ENCODE results near the gene GAK.

The GAK gene

DNA sequence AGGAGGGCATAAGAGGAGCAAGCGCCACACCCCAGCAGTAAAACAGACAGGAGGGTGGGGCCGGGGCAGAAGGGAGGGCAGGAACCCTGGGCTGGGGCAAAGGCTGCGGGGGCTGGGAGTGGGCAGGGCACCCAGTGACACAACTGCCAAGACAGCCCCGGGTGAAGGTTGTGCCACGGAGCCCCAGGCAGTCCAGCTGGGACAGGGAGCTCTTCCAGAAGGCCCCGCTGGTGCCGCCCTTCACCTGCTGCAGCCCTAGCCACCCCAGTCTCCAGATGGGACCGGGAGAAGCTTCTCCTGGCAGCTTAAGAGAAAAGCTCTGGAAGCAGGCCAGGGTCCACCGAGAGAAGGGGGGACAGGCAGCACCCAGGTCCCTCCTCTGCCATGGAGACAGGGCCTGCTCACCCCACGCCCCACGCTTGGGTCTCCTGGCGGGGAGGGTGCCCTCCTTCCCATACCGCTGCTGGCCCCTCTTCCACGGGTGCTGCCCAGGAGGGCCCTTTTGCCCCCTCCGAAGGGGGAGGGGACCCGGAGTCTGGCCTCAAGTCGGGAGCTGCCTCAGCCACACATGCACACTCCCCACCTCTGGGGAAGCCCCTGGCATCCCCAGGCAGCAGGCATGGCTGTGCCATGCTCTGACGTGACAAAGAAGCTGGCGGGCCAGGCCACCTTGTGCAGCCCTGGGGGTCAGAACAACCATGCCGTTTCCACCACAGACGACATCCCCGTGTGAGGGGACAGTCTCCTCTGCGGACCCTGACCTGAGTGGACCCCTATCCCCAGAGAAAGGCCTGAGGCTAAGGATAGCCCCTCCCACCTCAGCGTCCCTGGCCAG is 39.8 kb upstream of the GAK start:
- peak overlapping the region; percentile 60 for H3K4me3 ChIP-seq (ENCODE audit: low read length)
- no peak for DNase-seq (ENCODE audit: low read depth)
- TF ChIP-seq CTCF (IDR thresholded peaks at IDR 0.05; ENCODE audit: insufficient read depth, low read depth, low read length, missing control alignments): no peak

GRCh38 chr4:970854-971520 is 38.9 kb upstream of the GAK start:
- peak; percentile 19 for DNase-seq (ENCODE audit: low read depth)
- no peak for TF ChIP-seq CTCF (IDR thresholded peaks at IDR 0.05; ENCODE audit: insufficient read depth, low read depth, low read length, missing control alignments)
- H3K4me3 ChIP-seq (ENCODE audit: low read length): no peak overlapping the region

GRCh38 chr4:970046-970745 is 38.1 kb upstream of the GAK start:
- no peak for DNase-seq (ENCODE audit: low read depth)
- H3K4me3 ChIP-seq (ENCODE audit: low read length): no peak overlapping the region
- TF ChIP-seq CTCF (IDR thresholded peaks at IDR 0.05; ENCODE audit: insufficient read depth, low read depth, low read length, missing control alignments): no peak

DNA sequence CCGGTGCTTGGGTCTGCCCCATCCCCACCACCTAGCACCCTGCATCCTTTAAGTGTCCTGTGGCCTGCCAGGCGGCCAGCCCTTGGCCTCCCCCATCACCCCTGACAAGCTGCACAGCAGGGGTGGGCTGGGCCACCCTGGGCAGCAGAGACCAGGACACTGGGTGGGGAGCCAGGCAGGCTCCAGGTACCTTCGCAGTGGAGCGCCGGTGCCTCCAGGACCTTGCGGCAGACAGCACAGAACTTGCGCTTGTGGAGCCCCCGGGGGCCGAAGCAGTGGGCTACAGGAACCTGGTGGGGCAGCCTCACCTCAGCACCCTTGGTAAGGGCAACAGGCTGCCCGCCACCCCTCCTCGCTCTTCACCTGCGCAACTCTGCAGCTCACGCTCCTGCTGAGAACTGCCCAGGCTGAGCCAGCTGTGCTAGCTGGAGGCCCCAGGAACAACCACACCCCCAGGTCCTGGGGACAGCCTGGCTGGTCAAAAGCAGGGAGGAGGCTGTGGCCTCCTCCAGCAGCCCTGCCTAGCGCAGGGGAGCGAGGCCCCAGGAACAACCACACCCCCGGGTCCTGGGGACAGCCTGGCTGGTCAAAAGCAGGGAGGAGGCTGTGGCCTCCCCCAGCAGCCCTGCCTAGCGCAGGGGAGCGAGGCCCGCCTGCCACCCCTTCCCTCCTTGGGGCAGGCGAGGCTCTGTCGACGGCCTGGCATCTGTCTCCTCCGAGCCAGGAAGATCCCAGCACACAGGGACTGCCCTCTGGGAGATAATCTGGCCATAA is 36.7 kb upstream of the GAK start:
- TF ChIP-seq CTCF (IDR thresholded peaks at IDR 0.05; ENCODE audit: insufficient read depth, low read depth, low read length, missing control alignments): no peak
- H3K4me3 ChIP-seq (ENCODE audit: low read length): no peak overlapping the region
- DNase-seq (ENCODE audit: low read depth): no peak

DNA sequence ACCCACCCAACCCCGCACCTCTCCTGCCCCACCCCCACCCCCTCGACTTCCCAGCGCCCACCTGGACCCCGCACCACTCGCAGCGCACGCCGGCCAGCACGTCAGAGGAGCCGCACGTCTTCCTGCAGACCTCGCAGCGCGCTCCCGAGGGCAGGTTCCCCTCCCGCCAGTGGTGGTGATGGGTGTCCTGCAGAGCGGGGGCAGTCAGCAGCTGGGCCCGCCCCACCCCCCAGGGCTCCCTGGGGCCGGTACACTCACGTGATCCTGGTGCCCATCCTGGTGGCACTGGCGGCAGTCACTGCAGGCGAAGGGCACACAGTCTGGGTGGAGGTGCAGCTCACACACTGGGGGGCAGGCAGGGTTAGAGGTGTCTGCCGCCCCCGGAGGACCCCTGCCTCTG is 36.1 kb upstream of the GAK start:
- no peak overlapping the region for H3K4me3 ChIP-seq (ENCODE audit: low read length)
- TF ChIP-seq CTCF (IDR thresholded peaks at IDR 0.05; ENCODE audit: insufficient read depth, low read depth, low read length, missing control alignments): no peak
- DNase-seq (ENCODE audit: low read depth): no peak

Measured in epithelial cell of esophagus (primary cell).